HCT116 (cell line): ENCODE measurements around the gene ATG9A. TPM values are rescaled to one million over a fixed set of nuclear protein-coding genes. Genes with fewer than 3 reads are reported as not detected.

Experiments
- ATAC-seq: fragments of 200-7000 bp; cut with Tn5 transposase; 2 replicates; pipeline ENCODE4 v1.9.1; 2020; ENCODE audit warnings: mild to moderate bottlenecking, moderate library complexity
- BruUV-seq: library from RNA; stranded (reverse); fragments of 400-500 nt; replicated peaks from 2 replicates; lab custom pipeline; 2021; lab: Mats Ljungman, UMichigan
- CTCF ChIA-PET: fragments of 300-600 bp; sonication (Branson Sonifier 250); formaldehyde crosslinking; loops from one replicate; lab custom pipeline; 2021; ENCODE audit warnings: antibody characterized with exemption; lab: Charles Lee
- POLR2A ChIA-PET: fragments of 300-600, 350-600 bp; sonication (Branson Sonifier 250); formaldehyde crosslinking; loops from one replicate; lab custom pipeline; 2021; ENCODE audit warnings: antibody characterized with exemption; lab: Charles Lee
- RAD21 ChIA-PET, 2 experiments: fragments of 300-600 bp; sonication (Branson Sonifier 250); formaldehyde crosslinking; loops; one replicate each; lab custom pipeline; 2023; ENCODE audit warnings: low total read pairs in 2 of 2; ENCODE audit not compliant: uncharacterized antibody in 2 of 2, unreplicated experiment in 2 of 2, low non-redundant PET in 1 of 2; lab: Charles Lee
- DNase-seq: peaks from one replicate; pipeline ENCODE4 v3.0.0-alpha.2; 2010; ENCODE audit warnings: low read depth, low spot score
- H2AFZ ChIP-seq: fragments of 200-600 bp; shearing (Covaris generic), sonication (generic); 2 replicates; pipeline ENCODE4 v1.6.1; 2017; ENCODE audit warnings: low read depth, mixed run types, mixed read lengths, antibody characterized with exemption, low read length; ENCODE audit not compliant: poor library complexity, severe bottlenecking
- H3K27ac ChIP-seq: 2 replicates; pipeline ENCODE4 v1.5.1; 2012; ENCODE audit warnings: low read depth, low read length
- H3K27me3 ChIP-seq: fragments of 200-600 bp; sonication (generic); 2 replicates; pipeline ENCODE4 v1.6.1; 2016; ENCODE audit warnings: mixed run types, low read length, mixed read lengths; ENCODE audit not compliant: insufficient read depth
- H3K36me3 ChIP-seq, 2 experiments: fragments of 200-500 bp in 1 of 2; fragments of 200-600 bp in 1 of 2; sonication (Bioruptor generic) in 1 of 2; sonication (generic) in 1 of 2; 2 replicates each; pipeline versions ENCODE4 v1.5.1 to v1.6.1; 2014 to 2016; ENCODE audit warnings: low read length in 2 of 2, inconsistent platforms in 1 of 2, mixed read lengths in 1 of 2, mixed run types in 1 of 2; ENCODE audit not compliant: insufficient read depth in 2 of 2, control insufficient read depth in 1 of 2
- H3K4me1 ChIP-seq, 2 experiments: fragments of 200-600 bp in 1 of 2; sonication (generic) in 1 of 2; 2 replicates each; pipeline versions ENCODE4 v1.5.1 to v1.6.1; 2012 to 2017; ENCODE audit warnings: low read length in 2 of 2, inconsistent platforms in 1 of 2, mild to moderate bottlenecking in 1 of 2, mixed read lengths in 1 of 2, mixed run types in 1 of 2, moderate library complexity in 1 of 2; ENCODE audit not compliant: insufficient read depth in 2 of 2, control insufficient read depth in 1 of 2
- H3K4me2 ChIP-seq: fragments of 200-600 bp; sonication (generic); 2 replicates; pipeline ENCODE4 v1.6.1; 2017; ENCODE audit warnings: mixed run types, low read length, mixed read lengths
- H3K4me3 ChIP-seq, 2 experiments: fragments of 200-600 bp in 1 of 2; sonication (generic) in 1 of 2; replicated peaks in 1 of 2; 2 replicates each; pipeline ENCODE4 v1.5.1; 2011 to 2016; ENCODE audit warnings: low read length in 2 of 2, control low read depth in 1 of 2, low read depth in 1 of 2, mild to moderate bottlenecking in 1 of 2, mixed read lengths in 1 of 2, mixed run types in 1 of 2
- H3K79me2 ChIP-seq: fragments of 200-600 bp; sonication (generic); 2 replicates; pipeline ENCODE4 v1.6.1; 2017; ENCODE audit warnings: mild to moderate bottlenecking, mixed run types, low read length, moderate library complexity, mixed read lengths; ENCODE audit not compliant: insufficient read depth
- H3K9ac ChIP-seq: fragments of 200-600 bp; sonication (generic); 2 replicates; pipeline ENCODE4 v1.6.1; 2016; ENCODE audit warnings: low read length, mixed read lengths
- H3K9me2 ChIP-seq: fragments of 200-600 bp; sonication (generic), shearing (Covaris generic); 2 replicates; pipeline ENCODE4 v1.6.1; 2017; ENCODE audit warnings: mixed run types, mild to moderate bottlenecking, moderate library complexity; ENCODE audit not compliant: insufficient read depth
- H3K9me3 ChIP-seq, 2 experiments: fragments of 200-500 bp in 1 of 2; fragments of 200-600 bp in 1 of 2; sonication (Bioruptor generic) in 1 of 2; sonication (generic) in 1 of 2; 2 replicates each; pipeline ENCODE4 v1.6.1; 2014 to 2017; ENCODE audit warnings: low read length in 2 of 2, mixed read lengths in 2 of 2, inconsistent platforms in 1 of 2, low read depth in 1 of 2, mild to moderate bottlenecking in 1 of 2, mixed run types in 1 of 2, moderate library complexity in 1 of 2; ENCODE audit not compliant: control insufficient read depth in 1 of 2, insufficient read depth in 1 of 2
- H4K20me1 ChIP-seq: fragments of 200-600 bp; sonication (generic), shearing (Covaris generic); 2 replicates; pipeline ENCODE4 v1.6.1; 2017; ENCODE audit warnings: mixed run types, mild to moderate bottlenecking, moderate library complexity; ENCODE audit not compliant: insufficient read depth
- CBX3 ChIP-seq: IDR thresholded peaks from 2 replicates; pipeline ENCODE4 v1.6.1; 2012; ENCODE audit warnings: low read depth
- EZH2phosphoT487 ChIP-seq: fragments of 200-600 bp; IDR thresholded peaks from 2 replicates; pipeline ENCODE4 v1.6.1; 2018; ENCODE audit warnings: antibody characterized with exemption, borderline replicate concordance
- RAD21 ChIP-seq: IDR thresholded peaks from 2 replicates; pipeline ENCODE4 v1.6.1; 2012; ENCODE audit warnings: low read depth, mild to moderate bottlenecking
- REST ChIP-seq: IDR thresholded peaks from 2 replicates; pipeline ENCODE4 v1.6.1; 2012; ENCODE audit warnings: low read depth
- SIN3A ChIP-seq: IDR thresholded peaks from 2 replicates; pipeline ENCODE4 v1.6.1; 2012; ENCODE audit warnings: low read depth
- SP1 ChIP-seq: IDR thresholded peaks from 2 replicates; pipeline ENCODE4 v1.6.1; 2012; ENCODE audit warnings: low read depth
- SRF ChIP-seq: IDR thresholded peaks from 2 replicates; pipeline ENCODE4 v1.6.1; 2012; ENCODE audit warnings: low read depth
- TCF7L2 ChIP-seq: IDR thresholded peaks from 2 replicates; pipeline ENCODE4 v1.7.0; 2011; ENCODE audit warnings: borderline replicate concordance, inconsistent platforms; ENCODE audit not compliant: insufficient read depth, insufficient read length; ENCODE audit errors: extremely low read depth
- YY1 ChIP-seq: IDR thresholded peaks from 2 replicates; pipeline ENCODE4 v1.6.1; 2011; ENCODE audit warnings: low read length, low read depth, moderate library complexity, mild to moderate bottlenecking; ENCODE audit not compliant: insufficient replicate concordance; ENCODE audit errors: extremely low read depth
- intact Hi-C: fragments of 100-400 bp; cut with micrococcal nuclease; formaldehyde crosslinking; loops from 2 replicates; pipeline ENCODE4 v1.10.0; 2022
- total RNA-seq: library from RNA; stranded (reverse); gene quantifications from one replicate; pipeline ENCODE4 v1.2.1, GENCODE V29; 2021; ENCODE audit not compliant: unreplicated experiment

Gene ATG9A
- total RNA-seq, 1 experiment from 2014 or later = 51.8 TPM

- POLR2A ChIA-PET = no interaction called here
- H3K36me3 ChIP-seq = peaks cover 31 to 56% of the 10 kb centered on the region in 2 experiments; a peak in 3 of 4 replicates
These were observed 4.9 kb upstream of the ATG9A start for GRCh38 chr2:219234331-219234730.

More at GRCh38 chr2:219234331-219234730, 4.9 kb upstream of the ATG9A start:
- Histone ChIP-seq H3K9ac (no peak overlapping the region), H4K20me1 (no peaks in the 10 kb centered on the region), H3K9me3 (no peaks in the 10 kb centered on the region), H3K27me3 (no peaks in the 10 kb centered on the region), H3K4me2 (no peak overlapping the region), H3K79me2 (peaks cover 10% of the 10 kb centered on the region), H3K4me3 (no peak overlapping the region), H3K9me2 (no peaks in the 10 kb centered on the region), H3K4me1 (peaks cover 0 to 7% of the 10 kb centered on the region in 2 experiments; a peak in 2 of 4 replicates), H2AFZ (no peak overlapping the region), H3K27ac (no peak overlapping the region)
- no TSS peak for BruUV-seq
- TF ChIP-seq TCF7L2 = no peak
- no peak for TF ChIP-seq REST
- TF ChIP-seq SP1 = no peak
- TF ChIP-seq SRF = no peak
- TF ChIP-seq CBX3 = no peak
- no peak for TF ChIP-seq SIN3A
- no peak for TF ChIP-seq YY1
- TF ChIP-seq RAD21 = no peak
- no peak for TF ChIP-seq EZH2phosphoT487
- DNase-seq = no peak
- no peak for ATAC-seq
- ChIA-PET RAD21 (no interaction called here), CTCF (interaction anchor here (1.0 kb wide), 1 partner anchor 44 kb away, joined by 3 read pairs; no protein-coding TSS in a partner anchor)
- intact Hi-C loops = no loop called here
